Tibial nerve (tissue), 4 donors: ENCODE data around the gene SSH2.

Experiments used
- CTCF ChIP-seq, 5 experiments: fragments of 200-600 bp in 3 of 5; fragments of 450-650 bp in 2 of 5; sonication (generic) in 3 of 5; IDR thresholded peaks; one replicate each; pipeline ENCODE4 v1.5.1; 2016 to 2019; ENCODE audit warnings: antibody characterized with exemption in 5 of 5, mild to moderate bottlenecking in 3 of 5, moderate library complexity in 2 of 5
- EP300 ChIP-seq, 2 donors: sonication (generic); formaldehyde crosslinking; IDR thresholded peaks; one replicate each; pipeline ENCODE4 v1.6.1; 2017; ENCODE audit warnings: antibody characterized with exemption in 2 of 2, mild to moderate bottlenecking in 1 of 2
- POLR2A ChIP-seq, 2 donors: fragments of 450-650 bp; IDR thresholded peaks; one replicate each; pipeline ENCODE4 v1.6.1; 2017; ENCODE audit warnings: antibody characterized with exemption in 2 of 2, mild to moderate bottlenecking in 2 of 2, moderate library complexity in 2 of 2

GRCh38 chr17:29833801-29834200 is 96.2 kb downstream of the SSH2 start:
- TF ChIP-seq EP300 (IDR thresholded peaks at IDR 0.05) = no peak
- no peak for TF ChIP-seq CTCF (IDR thresholded peaks at IDR 0.05)
- TF ChIP-seq POLR2A (IDR thresholded peaks at IDR 0.05) = no peak
